Smooth muscle cell (in vitro differentiated cells): ENCODE results near the gene BRINP1. TPM values are rescaled to one million over a fixed set of nuclear protein-coding genes. Genes with fewer than 3 reads are reported as not detected.

Experiments
- DNase-seq: peaks from one replicate; lab custom pipeline; 2025; ENCODE audit not compliant: unreplicated experiment; lab: John Stamatoyannopoulos, UW
- H2AFZ ChIP-seq: fragments of 200-600 bp; sonication (generic); 2 replicates; pipeline ENCODE4 v1.6.0; 2016; ENCODE audit warnings: antibody characterized with exemption, low read depth, mild to moderate bottlenecking
- H3F3A ChIP-seq: fragments of 200-600 bp; sonication (generic); 2 replicates; pipeline ENCODE4 v1.6.0; 2017; ENCODE audit warnings: antibody characterized with exemption, low read depth
- H3K27ac ChIP-seq: fragments of 200-600 bp; sonication (generic); 2 replicates; pipeline ENCODE4 v1.5.1; 2016; ENCODE audit warnings: low read depth, mild to moderate bottlenecking
- H3K27me3 ChIP-seq: fragments of 200-600 bp; sonication (generic); 2 replicates; pipeline ENCODE4 v1.6.1; 2016; ENCODE audit warnings: low read depth, mild to moderate bottlenecking
- H3K36me3 ChIP-seq: fragments of 200-600 bp; sonication (generic); 2 replicates; pipeline ENCODE4 v1.5.1; 2016; ENCODE audit warnings: low read depth
- H3K4me1 ChIP-seq: fragments of 200-600 bp; sonication (generic); 2 replicates; pipeline ENCODE4 v1.5.1; 2016; ENCODE audit warnings: low read depth
- H3K4me2 ChIP-seq: fragments of 200-600 bp; sonication (generic); 2 replicates; pipeline ENCODE4 v1.6.0; 2016; ENCODE audit warnings: mild to moderate bottlenecking
- H3K4me3 ChIP-seq: fragments of 200-600 bp; sonication (generic); 2 replicates; pipeline ENCODE4 v1.5.1; 2016; ENCODE audit warnings: mild to moderate bottlenecking
- H3K79me2 ChIP-seq: fragments of 200-600 bp; sonication (generic); 2 replicates; pipeline ENCODE4 v1.6.0; 2016; ENCODE audit warnings: low read depth, mild to moderate bottlenecking
- H3K9ac ChIP-seq: fragments of 200-600 bp; sonication (generic); 2 replicates; pipeline ENCODE4 v1.6.0; 2016; ENCODE audit warnings: low read depth
- H3K9me3 ChIP-seq: fragments of 200-600 bp; sonication (generic); replicated peaks from 2 replicates; pipeline ENCODE4 v1.5.1; 2016; ENCODE audit warnings: low read depth
- H4K20me1 ChIP-seq: fragments of 200-600 bp; sonication (generic); 2 replicates; pipeline ENCODE4 v1.6.0; 2016; ENCODE audit warnings: low read depth
- CTCF ChIP-seq: fragments of 200-600 bp; sonication (generic); IDR thresholded peaks from 2 replicates; pipeline ENCODE4 v1.5.1; 2017; ENCODE audit warnings: borderline replicate concordance, mild to moderate bottlenecking, antibody characterized with exemption; ENCODE audit not compliant: insufficient read depth, poor library complexity, severe bottlenecking
- WGBS: methylation state at CpG from one replicate; pipeline ENCODE4 v1.1.7; 2016; ENCODE audit warnings: low lambda C conversion rate; 5-methylcytosine and 5-hydroxymethylcytosine counted together
- polyA plus RNA-seq: library from polyadenylated mRNA; unstranded; fragments of >200 nt; fragmentation: Nextera tagmentation; extraction: Ambion mirVana; gene quantifications from 2 replicates; pipeline ENCODE4 v1.2.1, GENCODE V29; 2016
- total RNA-seq: library from RNA; depleted of rRNA; stranded (reverse); fragments of >200 nt; gene quantifications from 2 replicates; pipeline ENCODE4 v1.2.3, GENCODE V29; 2014

Gene BRINP1
- total and polyA plus RNA-seq, 2 experiments from 2014 or later = 0.19 to 0.45 TPM

- H3K9ac ChIP-seq = no peak overlapping the region
- no peak overlapping the region for H3K27ac ChIP-seq
- H4K20me1 ChIP-seq = no peaks in the 10 kb centered on the region
- no peak for TF ChIP-seq CTCF
- DNase-seq = no peak
- no peaks in the 10 kb centered on the region for H3K79me2 ChIP-seq
- H3F3A ChIP-seq = no peaks in the 10 kb centered on the region
- no peak overlapping the region for H3K4me3 ChIP-seq
- WGBS = 30% methylated on average over 6 of the region's 6 CpGs
- H3K9me3 ChIP-seq = no peaks in the 10 kb centered on the region
- no peaks in the 10 kb centered on the region for H3K36me3 ChIP-seq
- peaks cover 2% of the 10 kb centered on the region for H3K4me1 ChIP-seq
- no peak overlapping the region for H2AFZ ChIP-seq
- H3K27me3 ChIP-seq = peaks cover 35% of the 10 kb centered on the region
- H3K4me2 ChIP-seq = no peak overlapping the region
These were observed 86.7 kb downstream of the BRINP1 start for GRCh38 chr9:119282476-119283077.

GRCh38 chr9:119280740-119281485 lies 88.3 kb downstream of the BRINP1 start:
- 89% methylated on average over 1 of the region's 1 CpG for WGBS
- H3K4me1 ChIP-seq = peaks cover 2% of the 10 kb centered on the region

GRCh38 chr9:119278171-119278570 lies 91.1 kb downstream of the BRINP1 start:
- H3F3A ChIP-seq = no peaks in the 10 kb centered on the region
- no peaks in the 10 kb centered on the region for H3K36me3 ChIP-seq
- no peaks in the 10 kb centered on the region for H4K20me1 ChIP-seq
- H3K79me2 ChIP-seq = no peaks in the 10 kb centered on the region
- no peak for DNase-seq
- H3K27ac ChIP-seq = no peak overlapping the region
- no peaks in the 10 kb centered on the region for H3K9me3 ChIP-seq
- H2AFZ ChIP-seq = no peak overlapping the region
- H3K4me1 ChIP-seq = peaks cover 2% of the 10 kb centered on the region
- peaks cover 39% of the 10 kb centered on the region for H3K27me3 ChIP-seq
- TF ChIP-seq CTCF = no peak
- H3K4me3 ChIP-seq = no peak overlapping the region
- WGBS = 58% methylated on average over 4 of the region's 4 CpGs
- H3K4me2 ChIP-seq = no peak overlapping the region
- H3K9ac ChIP-seq = no peak overlapping the region

More at GRCh38 chr9:119280740-119281485, 88.3 kb downstream of the BRINP1 start:
- Histone ChIP-seq H3K79me2 (no peaks in the 10 kb centered on the region), H3K9ac (no peak overlapping the region), H2AFZ (no peak overlapping the region), H4K20me1 (no peaks in the 10 kb centered on the region), H3K27ac (no peak overlapping the region), H3K4me2 (no peak overlapping the region), H3K4me3 (no peak overlapping the region), H3K36me3 (no peaks in the 10 kb centered on the region), H3F3A (no peaks in the 10 kb centered on the region), H3K9me3 (no peaks in the 10 kb centered on the region), H3K27me3 (peaks cover 40% of the 10 kb centered on the region)
- TF ChIP-seq CTCF = no peak
- DNase-seq = no peak
